GM20431 (cell line): ENCODE data around the gene TMEM174.

Experiments
- in situ Hi-C: fragments of 300-500 bp; cut with MseI, MboI; formaldehyde crosslinking; loops from one replicate; pipeline ENCODE4 v1.15.0; 2020; ENCODE audit warnings: low sequenced_read_pairs; ENCODE audit not compliant: unreplicated experiment

Gene TMEM174

DNA sequence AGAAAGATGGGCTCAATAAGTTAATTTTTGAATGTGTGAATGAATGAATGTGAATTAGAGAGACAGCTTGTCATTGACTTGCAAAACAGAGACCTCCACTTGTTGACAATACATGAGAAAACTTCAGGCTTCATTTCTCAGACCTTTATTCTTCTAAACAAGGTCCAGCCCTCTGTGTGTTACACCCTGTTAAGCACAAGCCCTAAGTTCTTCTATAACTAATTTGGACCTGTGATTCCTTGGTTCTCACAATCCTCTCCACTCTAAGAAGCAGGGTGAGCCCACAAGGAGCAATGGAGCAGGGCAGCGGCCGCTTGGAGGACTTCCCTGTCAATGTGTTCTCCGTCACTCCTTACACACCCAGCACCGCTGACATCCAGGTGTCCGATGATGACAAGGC lies at the start of gene TMEM174:
Gene TMEM174, plus strand, starts transcription at position 243 of the 400 bp plus-strand sequence. Its CDS starts 51 bp downstream, at position 294.
- in situ Hi-C loops, result no loop called here

- in situ Hi-C loops, result no loop called here
Observed at GRCh38 chr5:73125289-73125688, 47.7 kb upstream of the TMEM174 start.

DNA sequence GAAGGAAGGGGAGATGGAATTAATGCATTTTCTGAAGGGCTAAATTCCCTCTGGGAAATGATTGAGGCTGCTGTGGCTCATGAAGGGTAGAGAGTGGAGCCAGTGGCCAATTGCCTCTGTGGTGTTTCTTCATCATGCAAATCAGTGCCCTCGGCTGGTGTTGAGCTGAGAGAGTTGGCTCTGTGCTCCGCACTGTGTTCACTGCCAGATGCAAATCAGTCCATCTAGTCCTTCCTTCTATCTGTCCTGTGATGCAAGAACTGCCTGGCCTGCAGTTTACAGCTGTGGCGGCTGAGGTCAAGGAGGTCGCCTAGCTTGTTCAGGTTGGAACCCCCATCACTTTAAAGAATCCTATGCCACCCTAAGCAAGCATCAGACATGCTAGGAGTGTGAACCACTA lies 46.6 kb upstream of the TMEM174 start:
- in situ Hi-C loops, result no loop called here

DNA sequence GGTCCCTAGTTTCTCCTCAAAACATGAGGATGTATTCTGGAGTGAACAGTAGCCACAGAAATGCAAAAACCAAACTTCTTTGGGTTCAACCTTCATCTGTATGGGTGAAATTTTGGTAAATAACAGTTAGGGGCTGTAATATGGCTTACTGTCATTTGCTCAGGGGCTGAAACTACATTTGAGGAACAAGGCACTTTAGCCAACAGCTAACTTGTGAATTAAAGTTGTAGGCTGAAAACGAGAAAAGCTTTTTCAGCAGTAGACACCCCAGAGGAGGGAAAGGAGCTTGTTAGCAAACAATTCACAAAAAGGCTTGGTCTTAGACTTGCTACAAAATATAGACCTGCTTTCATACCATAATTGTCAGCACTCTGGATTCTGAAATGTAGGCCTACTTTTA lies 46.0 kb upstream of the TMEM174 start:
- in situ Hi-C loops, result no loop called here

DNA sequence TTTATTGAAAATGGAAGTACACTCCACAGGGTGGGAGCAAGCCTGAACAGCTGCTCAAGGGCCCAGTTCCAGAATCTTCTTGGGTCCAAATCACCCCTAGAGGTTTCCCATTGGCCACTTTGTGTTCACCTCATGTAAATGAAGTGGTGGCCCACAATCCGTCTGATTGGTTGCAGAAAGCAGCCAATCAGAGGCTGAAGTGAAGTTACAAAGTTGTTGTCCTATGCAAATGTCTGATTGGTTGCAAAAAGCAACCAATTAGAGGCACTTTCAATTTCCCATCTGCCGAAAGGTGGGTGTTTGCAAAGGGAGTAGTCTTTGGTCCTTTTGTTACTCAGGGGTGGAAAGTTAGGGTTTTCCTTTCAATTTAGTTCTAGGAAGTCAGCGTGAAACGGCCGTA lies 43.9 kb upstream of the TMEM174 start:
- in situ Hi-C loops, result no loop called here

- in situ Hi-C loops, result no loop called here
Observed at GRCh38 chr5:73130811-73131210, 42.2 kb upstream of the TMEM174 start.

DNA sequence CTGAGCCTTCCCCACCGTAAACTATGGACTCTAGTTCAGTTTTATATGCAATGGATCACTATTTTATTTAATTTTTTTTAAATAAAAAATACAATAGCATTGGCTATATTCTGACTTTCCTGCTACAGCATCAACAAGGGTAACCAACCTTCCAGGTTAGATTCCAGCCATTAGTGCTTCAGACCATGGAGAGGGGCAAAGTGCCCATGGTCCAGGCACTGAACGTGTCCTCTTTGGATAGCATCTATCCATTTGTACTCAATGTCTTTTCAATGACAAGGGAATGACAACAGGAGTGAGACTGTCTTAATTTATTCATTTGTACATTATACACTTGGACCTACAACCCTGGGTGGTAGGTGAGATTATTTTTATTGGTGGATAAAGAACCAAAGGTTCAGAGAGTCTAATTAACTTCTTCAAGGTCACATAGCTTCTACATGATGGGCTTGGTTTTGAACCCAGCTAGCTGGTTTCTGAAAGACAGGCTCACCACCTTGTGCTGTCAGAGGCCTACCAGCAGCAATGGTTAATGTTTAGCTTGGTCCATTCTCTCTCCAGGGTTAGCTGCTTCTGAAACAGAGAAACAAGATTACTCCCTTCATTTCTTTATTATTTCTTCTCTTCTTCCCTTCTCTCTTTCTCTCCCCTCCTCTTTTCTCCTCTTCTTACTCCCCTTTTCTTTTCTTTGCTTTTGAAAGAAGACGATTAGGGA lies 41.1 kb upstream of the TMEM174 start:
- in situ Hi-C loops, result no loop called here

- in situ Hi-C loops, result no loop called here
Observed at GRCh38 chr5:73132759-73133158, 40.2 kb upstream of the TMEM174 start.

GRCh38 chr5:73135021-73135420 lies 38.0 kb upstream of the TMEM174 start:
- in situ Hi-C loops, result no loop called here

- in situ Hi-C loops, result no loop called here
Observed at GRCh38 chr5:73135429-73136054, 37.5 kb upstream of the TMEM174 start.

GRCh38 chr5:73136055-73136562 lies 36.9 kb upstream of the TMEM174 start:
- in situ Hi-C loops, result no loop called here

DNA sequence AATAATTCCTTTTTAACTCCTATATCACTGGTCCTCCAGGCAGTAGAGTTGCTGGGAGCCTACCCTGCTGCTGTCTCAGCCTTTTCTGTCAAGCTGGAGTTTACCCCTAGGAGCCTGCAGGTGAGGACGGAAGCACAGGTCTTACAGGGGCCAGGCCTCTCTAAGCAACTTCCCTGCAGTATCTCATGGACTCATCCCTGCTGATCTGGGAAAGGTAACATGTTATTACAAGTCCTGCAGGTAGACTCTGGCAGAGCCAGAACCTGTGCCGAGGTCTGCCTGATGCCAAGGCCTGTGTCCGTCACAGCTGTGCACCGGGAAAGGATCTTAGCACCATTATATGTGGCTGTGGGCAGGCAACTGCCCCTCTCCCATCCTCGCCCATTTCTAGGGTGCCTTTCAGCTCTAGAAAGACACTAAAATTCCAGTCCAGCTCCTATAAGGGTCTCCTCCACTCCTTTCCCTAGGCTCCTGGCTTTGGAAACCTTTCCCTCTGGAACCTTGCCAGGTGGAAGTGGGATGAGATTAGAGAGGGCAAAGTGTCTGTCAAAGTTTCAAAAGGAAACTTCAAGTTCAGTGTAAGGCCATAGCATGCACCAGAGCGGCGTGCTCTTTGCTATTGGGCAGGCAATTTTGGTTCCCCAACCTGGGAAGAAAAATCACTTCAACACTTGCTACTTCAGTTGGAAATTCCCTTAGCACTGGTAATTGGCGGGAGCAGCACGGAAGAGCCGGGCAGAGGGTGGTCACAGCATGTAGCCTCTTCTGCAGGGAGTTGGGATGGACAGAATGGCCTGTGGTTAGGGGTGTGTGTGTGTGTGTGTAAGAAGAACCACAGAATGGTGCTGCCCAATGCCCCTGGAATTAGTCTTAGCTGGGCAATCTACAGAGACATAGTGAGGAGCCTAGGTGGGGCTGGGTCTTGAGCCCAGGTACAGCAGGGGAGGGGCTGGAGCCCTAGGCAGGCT lies 35.1 kb upstream of the TMEM174 start:
- in situ Hi-C loops, result no loop called here

DNA sequence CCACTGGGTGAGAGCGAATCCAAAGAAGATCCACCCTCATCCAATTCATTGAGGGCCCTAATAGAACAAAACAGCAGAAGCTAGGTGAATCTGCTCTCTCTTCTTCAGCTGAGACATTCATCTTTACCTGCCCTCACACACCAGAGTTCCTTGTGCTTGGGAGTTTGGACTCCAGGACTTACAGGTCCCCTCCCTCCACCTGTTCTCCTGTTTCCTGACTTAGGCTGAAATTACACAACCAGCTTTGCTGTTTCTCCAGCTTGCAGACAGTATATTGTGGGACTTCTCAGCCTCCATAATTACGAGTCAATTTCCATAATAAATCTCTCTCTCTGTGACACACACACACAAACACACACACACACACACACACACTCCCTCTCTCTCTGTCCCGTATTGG lies 33.5 kb upstream of the TMEM174 start:
- in situ Hi-C loops, result no loop called here

DNA sequence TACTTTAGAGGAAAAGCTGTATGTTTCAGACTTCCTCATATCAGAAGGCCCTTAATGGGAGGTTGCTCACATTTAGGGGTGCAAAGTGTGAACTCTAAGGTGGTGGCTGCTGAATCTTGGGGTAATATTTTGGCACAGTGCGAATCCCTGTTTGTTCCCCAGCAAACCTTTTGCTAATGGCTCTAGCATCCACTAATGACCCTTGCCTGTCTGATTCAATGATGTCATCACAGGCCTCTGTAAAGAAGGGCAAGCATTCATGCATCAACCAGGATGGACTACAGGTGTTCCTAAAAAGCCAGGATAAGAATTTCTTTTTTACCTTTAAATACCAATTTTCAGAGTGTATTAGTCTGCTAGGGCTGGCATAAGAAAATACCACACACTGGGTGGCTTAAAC lies 32.2 kb upstream of the TMEM174 start:
- in situ Hi-C loops, result no loop called here

DNA sequence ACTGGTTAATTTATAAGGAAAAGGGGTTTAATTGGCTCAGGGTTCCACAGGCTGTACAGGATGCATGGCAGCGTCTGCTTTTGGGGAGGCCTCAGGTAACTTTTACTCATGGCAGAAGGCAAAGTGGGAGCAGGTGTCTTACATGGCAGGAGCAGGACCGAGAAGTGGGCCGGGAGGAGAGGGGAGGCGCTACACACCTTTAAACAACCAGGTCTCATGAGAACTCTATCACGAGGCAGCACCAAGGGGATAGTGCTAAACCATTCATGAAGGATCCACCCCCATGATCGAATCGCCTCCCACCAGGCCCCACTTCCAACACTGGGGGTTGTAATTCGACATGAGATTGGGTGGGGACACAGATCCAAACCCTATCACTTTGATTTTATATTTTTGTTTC lies 31.0 kb upstream of the TMEM174 start:
- in situ Hi-C loops, result no loop called here

- in situ Hi-C loops, result no loop called here
Observed at GRCh38 chr5:73143716-73144115, 29.3 kb upstream of the TMEM174 start.

GRCh38 chr5:73149540-73149939 lies 23.5 kb upstream of the TMEM174 start:
- in situ Hi-C loops, result no loop called here

- in situ Hi-C loops, result no loop called here
Observed at GRCh38 chr5:73150876-73151275, 22.1 kb upstream of the TMEM174 start.

DNA sequence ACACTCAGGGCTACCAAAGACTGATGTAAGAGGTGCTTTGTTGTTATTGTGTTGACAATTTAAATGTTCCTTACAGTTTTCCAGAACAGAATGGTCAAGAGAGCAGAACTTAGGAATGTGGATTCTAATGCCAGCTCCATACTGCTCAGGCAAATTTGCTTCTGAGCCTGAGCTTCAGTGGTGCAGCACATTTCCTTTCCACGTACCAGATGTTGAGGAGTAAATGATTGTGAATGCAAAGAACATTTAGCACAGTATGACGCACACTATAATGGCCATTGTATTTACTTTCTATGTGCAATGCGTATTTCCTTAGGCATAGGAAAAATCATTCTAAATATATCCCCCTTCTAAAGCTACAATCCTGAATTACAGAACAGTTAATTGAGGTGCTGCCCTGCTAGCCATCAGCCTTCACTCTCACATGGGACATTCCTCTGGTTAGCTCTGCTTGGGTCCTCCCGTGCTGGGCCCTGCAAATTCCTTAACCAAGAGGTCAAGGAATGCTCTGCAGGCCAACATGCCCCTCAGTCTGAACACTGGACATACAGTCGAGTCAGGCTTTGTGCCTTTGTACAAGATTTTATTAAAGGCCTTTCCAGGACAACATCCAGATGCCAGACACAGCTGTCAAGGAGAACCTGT lies 21.1 kb upstream of the TMEM174 start:
- in situ Hi-C loops, result no loop called here
